Stimulated activated CD4-positive, alpha-beta T cell treated with anti-CD3 and anti-CD28 coated beads, Interleukin-1b, Interleukin-23, amount 100 ng/mL, for 24 hours (primary cell): ENCODE data around the gene GABRG3.
"Not testable (repeated sequence)": the region's sequence is repeated elsewhere in the genome, so short reads cannot be mapped to it uniquely, and the experiment has no call there.

ENCODE experiments used
- DNase-seq, 4 experiments: peaks; one replicate each; pipeline ENCODE4 v3.0.0-alpha.2; 2020; ENCODE audit warnings: low read depth in 4 of 4, low spot score in 1 of 4

The GABRG3 gene

GRCh38 chr15:27324886-27325615 lies 354.1 kb downstream of the GABRG3 start:
- DNase-seq = no peak

GRCh38 chr15:27327467-27328025 lies 356.6 kb downstream of the GABRG3 start:
- no peak for DNase-seq

DNA sequence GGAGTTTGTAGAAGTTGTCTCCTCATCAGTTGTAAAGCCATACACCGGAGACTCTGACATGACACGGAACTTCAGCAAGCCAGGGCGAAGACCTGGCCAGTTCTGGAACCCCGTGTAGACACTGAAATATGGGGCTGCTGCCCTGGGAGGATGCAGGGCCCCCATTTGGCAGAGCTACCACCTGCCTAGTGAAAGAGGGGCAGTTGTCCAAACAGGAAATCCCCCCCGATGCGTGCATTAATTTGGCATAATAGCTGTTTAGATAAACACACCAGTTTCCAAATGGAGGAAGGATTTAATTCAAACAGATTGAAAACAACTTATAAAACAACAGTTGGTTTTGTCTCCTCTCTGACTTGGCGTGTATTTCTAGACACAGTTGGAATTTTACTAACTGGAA lies 357.2 kb downstream of the GABRG3 start:
- no peak for DNase-seq

GRCh38 chr15:27328608-27329007 lies 357.6 kb downstream of the GABRG3 start:
- DNase-seq = no peak

- DNase-seq = no peak
Measured at GRCh38 chr15:27330326-27330725, 359.3 kb downstream of the GABRG3 start.

DNA sequence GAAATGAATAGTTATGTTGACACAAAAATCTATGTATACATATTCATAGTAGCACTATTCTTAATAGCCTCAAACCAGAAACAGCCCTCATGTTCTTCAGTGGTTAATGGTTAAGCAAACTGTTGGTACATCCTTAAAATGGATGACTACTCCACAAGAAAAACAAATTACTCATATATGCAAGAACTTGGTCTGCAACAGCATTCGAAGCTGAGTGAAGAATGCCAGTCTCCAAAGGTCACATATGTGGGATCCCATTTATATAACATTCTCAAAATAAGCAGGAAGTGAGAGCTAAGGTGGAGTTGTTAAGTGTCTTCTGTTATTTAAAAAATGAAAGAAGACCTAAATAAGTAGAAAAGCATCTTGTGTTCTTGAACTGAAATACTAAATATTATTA lies 365.7 kb downstream of the GABRG3 start:
- no peak for DNase-seq

GRCh38 chr15:27339138-27339537 lies 368.2 kb downstream of the GABRG3 start:
- no peak for DNase-seq

DNA sequence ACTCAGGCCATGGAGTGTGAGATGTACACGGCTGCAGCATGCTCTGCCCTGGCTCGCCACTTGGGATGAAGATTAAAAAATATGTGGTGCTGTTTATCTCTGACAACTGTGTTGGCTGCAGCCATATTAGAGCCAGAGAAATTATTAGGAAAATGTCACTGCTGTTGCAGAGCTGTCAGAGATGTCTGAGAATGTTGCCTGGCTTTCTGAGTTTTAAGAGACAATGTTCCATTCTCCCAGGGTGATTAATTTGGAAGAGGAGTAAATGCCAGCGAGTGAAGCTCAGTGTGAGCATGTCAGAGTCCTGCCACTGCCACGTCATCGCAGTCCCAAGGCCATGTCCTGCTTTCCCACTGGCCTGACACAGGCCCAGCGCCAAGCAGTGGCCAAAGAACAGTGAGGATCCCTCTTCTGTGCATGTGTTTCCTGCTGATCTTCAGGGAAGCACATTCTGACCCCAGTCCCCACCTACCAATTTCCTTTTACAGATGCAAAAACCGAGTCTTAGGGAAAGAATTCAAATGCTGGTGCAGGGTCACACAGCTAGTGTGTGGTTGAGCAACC lies 370.9 kb downstream of the GABRG3 start:
- no peak for DNase-seq

GRCh38 chr15:27342991-27343390 lies 372.0 kb downstream of the GABRG3 start:
- DNase-seq = no peak

GRCh38 chr15:27352136-27352535 lies 381.2 kb downstream of the GABRG3 start:
- no peak for DNase-seq

- DNase-seq = no peak
Measured at GRCh38 chr15:27353856-27354255, 382.9 kb downstream of the GABRG3 start.

DNA sequence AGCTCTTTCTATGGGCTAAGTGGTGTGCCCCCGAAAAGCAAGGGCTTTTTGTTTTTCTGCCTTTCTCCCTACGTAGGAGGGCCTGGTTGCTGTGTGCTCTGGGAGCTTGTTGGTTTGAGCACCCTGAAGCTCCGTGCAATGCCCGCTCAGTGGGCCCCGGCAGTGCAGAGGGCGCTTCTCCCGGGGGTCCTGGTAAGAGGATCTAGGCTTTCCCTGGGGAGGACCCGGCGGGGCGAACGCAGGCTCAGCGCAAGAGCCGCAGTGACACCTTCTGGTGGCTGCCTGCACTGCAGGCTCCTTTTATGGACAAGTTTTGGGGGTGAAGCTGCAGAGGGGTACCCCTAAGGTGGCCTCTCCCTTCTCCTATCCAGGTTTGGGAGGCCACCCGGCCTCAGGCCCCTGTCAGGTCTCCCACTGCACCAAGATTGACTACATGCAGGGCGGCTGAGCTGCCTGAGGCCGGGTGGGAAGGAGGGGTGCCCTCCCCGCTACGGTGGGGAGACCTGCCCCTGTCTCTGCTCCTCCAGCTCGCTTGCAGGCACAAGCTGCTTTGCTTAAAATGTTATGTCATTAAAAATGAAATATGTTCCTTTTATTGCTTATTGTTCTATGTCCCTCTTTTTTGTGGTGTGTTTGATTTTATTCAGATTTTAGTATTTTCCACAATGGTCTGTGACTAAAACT lies 387.9 kb downstream of the GABRG3 start:
- no peak for DNase-seq

- no peak for DNase-seq
Measured at GRCh38 chr15:27359586-27359985, 388.6 kb downstream of the GABRG3 start.

- DNase-seq = no peak
Measured at GRCh38 chr15:27360316-27360715, 389.3 kb downstream of the GABRG3 start.

- no peak for DNase-seq
Measured at GRCh38 chr15:27361438-27361837, 390.5 kb downstream of the GABRG3 start.

- DNase-seq = no peak
Measured at GRCh38 chr15:27365456-27365855, 394.5 kb downstream of the GABRG3 start.

DNA sequence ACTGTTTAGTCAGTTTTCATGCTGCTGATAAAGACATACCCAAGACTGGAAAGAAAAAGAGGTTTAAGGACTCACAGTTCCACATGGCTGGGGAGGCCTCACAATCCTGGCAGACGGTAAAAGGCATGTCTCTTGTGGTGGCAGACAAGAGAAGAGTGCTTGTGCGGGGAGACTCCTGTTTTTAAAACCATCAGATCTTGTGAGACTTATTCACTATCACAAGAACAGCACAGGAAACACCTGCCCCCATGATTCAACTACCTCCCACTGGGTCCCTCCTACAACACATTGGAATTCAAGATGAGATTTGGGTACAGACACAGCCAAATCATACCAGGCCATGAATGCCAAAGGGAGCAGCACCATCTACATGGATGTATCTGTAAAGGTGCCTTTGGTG lies 406.4 kb downstream of the GABRG3 start:
- DNase-seq = not testable (repeated sequence)

- DNase-seq = no peak
Measured at GRCh38 chr15:27382361-27383025, 411.5 kb downstream of the GABRG3 start.

- no peak for DNase-seq
Measured at GRCh38 chr15:27383726-27384125, 412.7 kb downstream of the GABRG3 start.

DNA sequence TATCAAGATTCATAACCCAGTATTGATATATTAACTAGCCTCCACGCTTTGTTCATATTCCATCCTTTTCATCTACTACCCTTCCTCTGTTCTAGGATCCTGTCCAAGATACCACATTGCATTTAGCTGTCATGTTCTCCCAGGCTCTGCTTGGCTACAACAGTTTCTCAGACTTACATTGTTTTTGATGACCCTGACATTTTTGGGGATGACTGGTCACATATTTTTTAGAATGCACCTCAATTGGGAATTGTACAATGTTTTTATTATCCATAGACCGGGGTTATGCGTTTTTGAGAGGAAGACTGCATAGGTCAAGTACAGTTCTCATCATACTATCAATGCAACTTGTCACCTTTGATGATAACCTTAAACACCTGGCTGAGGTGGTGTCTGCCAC lies 421.2 kb downstream of the GABRG3 start:
- no peak for DNase-seq

- DNase-seq = no peak
Measured at GRCh38 chr15:27396521-27396920, 425.5 kb downstream of the GABRG3 start.

DNA sequence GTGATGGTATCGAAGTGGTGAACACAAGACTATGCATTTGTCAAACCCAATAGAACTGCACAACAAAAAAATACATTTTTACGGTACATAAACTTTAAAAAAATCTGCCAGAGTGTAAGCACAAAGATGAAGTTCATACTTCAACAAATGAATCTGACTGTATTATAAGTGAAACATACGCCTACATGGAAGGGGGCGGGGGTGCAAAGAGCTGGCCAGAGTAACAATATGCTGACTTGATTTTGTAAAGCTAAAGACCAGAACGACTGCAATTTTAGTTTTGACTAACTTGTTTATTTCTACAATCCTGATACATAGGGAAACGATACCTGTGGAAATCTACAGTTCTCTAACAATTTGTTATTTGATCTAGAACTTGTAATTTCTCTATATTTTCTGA lies 426.0 kb downstream of the GABRG3 start:
- no peak for DNase-seq
